ENCODE results near the gene NT5DC1.

GRCh38 chr6:116139917-116140316 lies 39.3 kb downstream of the NT5DC1 start:
- no peak for TF ChIP-seq CTCF (IDR thresholded peaks at IDR 0.05; ENCODE audit: poor library complexity, severe bottlenecking)
- TF ChIP-seq EP300 (conservative IDR thresholded peaks at IDR 0.05; ENCODE audit: poor library complexity, severe bottlenecking), result no peak
- TF ChIP-seq MXI1 (conservative IDR thresholded peaks at IDR 0.05; ENCODE audit: poor library complexity, severe bottlenecking), result no peak
- no peak for TF ChIP-seq TAF1 (IDR thresholded peaks at IDR 0.05; ENCODE audit: low read depth)
- no peak for TF ChIP-seq EZH2 (IDR thresholded peaks at IDR 0.05; ENCODE audit: borderline replicate concordance, insufficient read depth, low read length, poor library complexity, severe bottlenecking)
- no peak for TF ChIP-seq POLR2AphosphoS5 (IDR thresholded peaks at IDR 0.05)
- TF ChIP-seq REST (IDR thresholded peaks at IDR 0.05; ENCODE audit: borderline replicate concordance), result no peak
